Adrenal gland (tissue), 12 donors: ENCODE data around the gene SLC1A1. TPM values are rescaled to one million over a fixed set of nuclear protein-coding genes. Genes with fewer than 3 reads are reported as not detected.
"Not testable (repeated sequence)": the region's sequence is repeated elsewhere in the genome, so short reads cannot be mapped to it uniquely, and the experiment has no call there.

ENCODE experiments used
- DNase-seq, 7 donors: peaks; one replicate each; pipeline ENCODE4 v3.0.0-alpha.2; 2019 to 2020
- H3K27ac ChIP-seq, 5 donors: fragments of 200-600 bp; sonication (generic) in 4 of 5; 1 replicate in 3 of 5; 2 replicates in 2 of 5; pipeline versions ENCODE4 v1.5.1 to v1.8.0; 2016 to 2020; ENCODE audit warnings: mild to moderate bottlenecking in 1 of 5
- H3K27me3 ChIP-seq: fragments of 200-600 bp; 2 replicates; pipeline ENCODE4 v1.8.0; 2021
- H3K36me3 ChIP-seq, 2 donors: fragments of 200-600 bp; replicated peaks in 1 of 2; 1 replicate in 1 of 2; 2 replicates in 1 of 2; pipeline versions ENCODE4 v1.5.1 to v1.8.0; 2018 to 2022
- H3K4me1 ChIP-seq, 2 donors: fragments of 200-600 bp; replicated peaks in 1 of 2; 1 replicate in 1 of 2; 2 replicates in 1 of 2; pipeline versions ENCODE4 v1.5.1 to v1.8.0; 2018 to 2021
- H3K4me3 ChIP-seq, 4 donors: fragments of 200-600 bp; sonication (generic) in 3 of 4; one replicate each; pipeline ENCODE4 v1.5.1; 2016 to 2018
- H3K9me3 ChIP-seq, 3 donors: fragments of 200-600 bp; sonication (generic) in 1 of 3; replicated peaks in 1 of 3; 1 replicate in 2 of 3; 2 replicates in 1 of 3; pipeline versions ENCODE4 v1.5.1 to v1.8.0; 2016 to 2021
- CTCF ChIP-seq, 6 experiments: fragments of 450-650 bp in 4 of 6; fragments of 200-600 bp in 2 of 6; sonication (generic) in 1 of 6; IDR thresholded peaks; 1 replicate in 5 of 6; 2 replicates in 1 of 6; pipeline versions ENCODE4 v1.5.1 to v1.8.0; 2016 to 2021; ENCODE audit warnings: antibody characterized with exemption in 6 of 6, mild to moderate bottlenecking in 2 of 6, moderate library complexity in 1 of 6
- POLR2A ChIP-seq, 2 donors: fragments of 450-650 bp; IDR thresholded peaks; one replicate each; pipeline ENCODE4 v1.6.1; 2017; ENCODE audit warnings: antibody characterized with exemption in 2 of 2, mild to moderate bottlenecking in 2 of 2, moderate library complexity in 1 of 2
- WGBS, 4 donors: extraction: QIAGEN DNeasy Blood & Tissue Kit in 2 of 4; methylation state at CpG; one replicate each; pipeline versions ENCODE4 v1.1.5 to v1.1.7; 2013 to 2017; 5-methylcytosine and 5-hydroxymethylcytosine counted together
- intact Hi-C, 2 donors: fragments of 100-400 bp; cut with DNase I; formaldehyde crosslinking; loops; one replicate each; pipeline versions ENCODE4 v1.14.1 to v1.15.0; 2022 to 2023
- polyA plus RNA-seq, 3 donors: library from polyadenylated mRNA; stranded (reverse); fragments of 200-250 nt in 2 of 3; fragments of 350-450 nt in 1 of 3; fragmentation: Illumina TruSeq in 1 of 3; extraction: RNeasy Lipid Tissue Mini Kit (QIAGEN cat#74804) in 1 of 3; gene quantifications; one replicate each; pipeline ENCODE4 v1.2.3, GENCODE V29; 2013 to 2014
- total RNA-seq, 9 donors: library from RNA; depleted of rRNA in 4 of 9; stranded (reverse); fragments of >200 nt in 4 of 9; fragments of 120-200 nt in 1 of 9; fragmentation: NEBNext Ultra II Directional in 1 of 9; extraction: Animal tissue kit (Norgen Biotek cat#: 25700) in 1 of 9; gene quantifications; one replicate each; pipeline versions ENCODE4 v1.1.0 to v1.2.4, GENCODE V29; 2013 to 2023
- donor health status: healthy with polysubstance abuse.
- donor health status: Bipolar disorder and iron deficiency.
- donor health status: DM: yes; HTN: yes; CAD: no.
- donor health status: DM: no; HTN: no; CAD: no.
- donor health status: DM: no; HTN: no; CAD: no.
- donor health status: DM: yes; HTN: yes; CAD: no.

The SLC1A1 gene
- total and polyA plus RNA-seq, 12 donors, result 0.68 to 4.9 (median 1.7) TPM

- Histone ChIP-seq H3K27ac (no peak overlapping the region), H3K27me3 (no peaks in the 10 kb centered on the region), H3K4me1 (no peaks in the 10 kb centered on the region), H3K36me3 (no peaks in the 10 kb centered on the region), H3K4me3 (no peak overlapping the region), H3K9me3 (no peaks in the 10 kb centered on the region)
- no peak for DNase-seq
- intact Hi-C loops, result no loop called here
- TF ChIP-seq POLR2A (IDR thresholded peaks at IDR 0.05) (no peak), CTCF (IDR thresholded peaks at IDR 0.05) (no peak)
- 68 to 75% (median 71%) methylated on average over 6 of the region's 6 CpGs for WGBS, 4 donors
These were observed 27.0 kb downstream of the SLC1A1 start for GRCh38 chr9:4517274-4517673.

GRCh38 chr9:4519604-4520003 lies 29.3 kb downstream of the SLC1A1 start:
- Histone ChIP-seq H3K27ac (no peak overlapping the region), H3K4me1 (no peaks in the 10 kb centered on the region), H3K4me3 (no peak overlapping the region), H3K36me3 (no peaks in the 10 kb centered on the region), H3K9me3 (no peaks in the 10 kb centered on the region), H3K27me3 (no peaks in the 10 kb centered on the region)
- TF ChIP-seq CTCF (IDR thresholded peaks at IDR 0.05) (no peak), POLR2A (IDR thresholded peaks at IDR 0.05) (no peak)
- 79 to 95% (median 89%) methylated on average over 2 of the region's 2 CpGs for WGBS, 4 donors
- intact Hi-C loops, result no loop called here
- no peak for DNase-seq

GRCh38 chr9:4520055-4520454 lies 29.8 kb downstream of the SLC1A1 start:
- DNase-seq, result no peak
- intact Hi-C loops, result no loop called here
- H3K9me3 ChIP-seq, result no peaks in the 10 kb centered on the region
- no peaks in the 10 kb centered on the region for H3K27me3 ChIP-seq
- no peaks in the 10 kb centered on the region for H3K36me3 ChIP-seq
- WGBS, 4 donors, result 55 to 72% (median 68%) methylated on average over 2 of the region's 2 CpGs
- TF ChIP-seq POLR2A (IDR thresholded peaks at IDR 0.05), result no peak
- no peak for TF ChIP-seq CTCF (IDR thresholded peaks at IDR 0.05)
- no peak overlapping the region for H3K27ac ChIP-seq
- no peaks in the 10 kb centered on the region for H3K4me1 ChIP-seq
- H3K4me3 ChIP-seq, result no peak overlapping the region

- intact Hi-C loops, result no loop called here
- Histone ChIP-seq H3K27ac (no peak overlapping the region), H3K36me3 (no peaks in the 10 kb centered on the region), H3K4me3 (no peak overlapping the region), H3K4me1 (no peaks in the 10 kb centered on the region), H3K27me3 (no peaks in the 10 kb centered on the region), H3K9me3 (no peaks in the 10 kb centered on the region)
- no peak for DNase-seq
- WGBS, 4 donors, result 79 to 87% (median 83%) methylated on average over 6 of the region's 6 CpGs
- TF ChIP-seq POLR2A (IDR thresholded peaks at IDR 0.05) (no peak), CTCF (IDR thresholded peaks at IDR 0.05) (no peak)
These were observed 40.1 kb downstream of the SLC1A1 start for GRCh38 chr9:4530375-4530774.

- WGBS, 4 donors, result 90 to 94% (median 91%) methylated on average over 3 of the region's 3 CpGs
- intact Hi-C loops, H3K4me1 ChIP-seq, H3K27me3 ChIP-seq, H3K36me3 ChIP-seq, H3K27ac ChIP-seq, DNase-seq, H3K9me3 ChIP-seq, H3K4me3 ChIP-seq: not testable (repeated sequence)
These were observed 40.6 kb downstream of the SLC1A1 start for GRCh38 chr9:4530831-4531230.

- DNase-seq, H3K27me3 ChIP-seq, intact Hi-C loops, H3K27ac ChIP-seq, H3K4me3 ChIP-seq, H3K9me3 ChIP-seq, H3K36me3 ChIP-seq, H3K4me1 ChIP-seq: not testable (repeated sequence)
- 51 to 70% (median 57%) methylated on average over 4 to 8 of the region's 8 CpGs for WGBS, 4 donors
These were observed 41.1 kb downstream of the SLC1A1 start for GRCh38 chr9:4531355-4531754.

- DNase-seq, H3K9me3 ChIP-seq, H3K4me3 ChIP-seq, H3K27ac ChIP-seq, intact Hi-C loops, H3K27me3 ChIP-seq, H3K4me1 ChIP-seq, H3K36me3 ChIP-seq: not testable (repeated sequence)
- 67 to 94% (median 78%) methylated on average over 1 to 2 of the region's 2 CpGs for WGBS, 4 donors
These were observed 43.6 kb downstream of the SLC1A1 start for GRCh38 chr9:4533881-4534280.

GRCh38 chr9:4536196-4536595 lies 45.9 kb downstream of the SLC1A1 start:
- intact Hi-C loops, H3K27me3 ChIP-seq: not testable (repeated sequence)
- 86 to 100% (median 89%) methylated on average over 1 of the region's 1 CpG for WGBS, 4 donors

More at GRCh38 chr9:4536196-4536595, 45.9 kb downstream of the SLC1A1 start:
- H3K36me3 ChIP-seq, DNase-seq, H3K9me3 ChIP-seq, H3K27ac ChIP-seq, H3K4me3 ChIP-seq, H3K4me1 ChIP-seq: not testable (repeated sequence)
